Endodermal cell (in vitro differentiated cells): ENCODE measurements around the gene PTPRT. TPM values are rescaled to one million over a fixed set of nuclear protein-coding genes. Genes with fewer than 3 reads are reported as not detected.
A peak's percentile ranks its signal among the peaks of the same experiment; 100 is the strongest.

ENCODE experiments used
- DNase-seq: peaks from one replicate; pipeline ENCODE4 v3.0.0-alpha.2; 2017
- H3K27ac ChIP-seq: 2 replicates; pipeline ENCODE4 v1.5.1; 2013; ENCODE audit warnings: mild to moderate bottlenecking, low read depth, low read length, moderate library complexity
- H3K27me3 ChIP-seq: 2 replicates; pipeline ENCODE4 v1.6.1; 2013; ENCODE audit warnings: mild to moderate bottlenecking, low read length, moderate library complexity; ENCODE audit not compliant: insufficient read depth, control insufficient read depth, poor library complexity, severe bottlenecking
- H3K36me3 ChIP-seq: 2 replicates; pipeline ENCODE4 v1.7.0; 2013; ENCODE audit warnings: mild to moderate bottlenecking, low read length, moderate library complexity; ENCODE audit not compliant: control insufficient read depth, insufficient read depth
- H3K4me1 ChIP-seq: one replicate; pipeline ENCODE4 v1.7.0; 2013; ENCODE audit warnings: low read length; ENCODE audit not compliant: control insufficient read depth, insufficient read depth
- H3K4me3 ChIP-seq: 2 replicates; pipeline ENCODE4 v1.5.1; 2013; ENCODE audit warnings: mild to moderate bottlenecking, low read length, moderate library complexity
- H3K9ac ChIP-seq: 2 replicates; pipeline ENCODE4 v1.6.1; 2013; ENCODE audit warnings: mild to moderate bottlenecking, low read length, moderate library complexity; ENCODE audit not compliant: poor library complexity, severe bottlenecking; ENCODE audit errors: extremely low read depth
- H3K9me3 ChIP-seq: 2 replicates; pipeline ENCODE4 v1.6.1; 2013; ENCODE audit warnings: mild to moderate bottlenecking, low read length, moderate library complexity; ENCODE audit not compliant: control insufficient read depth
- H3K27ac Mint-ChIP-seq: 2 replicates; pipeline ENCODE4 v1.8.0; 2020; ENCODE audit warnings: mixed read lengths
- H3K27me3 Mint-ChIP-seq: 2 replicates; pipeline ENCODE4 v1.8.0; 2021; ENCODE audit warnings: mild to moderate bottlenecking, mixed read lengths; ENCODE audit not compliant: insufficient read depth
- H3K36me3 Mint-ChIP-seq: 2 replicates; pipeline ENCODE4 v1.8.0; 2020; ENCODE audit warnings: low read depth, mixed read lengths
- H3K4me1 Mint-ChIP-seq: 2 replicates; pipeline ENCODE4 v1.8.0; 2020; ENCODE audit warnings: mixed read lengths
- H3K4me3 Mint-ChIP-seq: 2 replicates; pipeline ENCODE4 v1.8.0; 2020; ENCODE audit warnings: mild to moderate bottlenecking, moderate library complexity, mixed read lengths
- H3K9me3 Mint-ChIP-seq: 2 replicates; pipeline ENCODE4 v1.8.0; 2020; ENCODE audit warnings: mild to moderate bottlenecking, mixed read lengths
- CTCF ChIP-seq: fragments of 200-600 bp; sonication (generic); conservative IDR thresholded peaks from 2 replicates; pipeline ENCODE4 v1.5.0; 2021; ENCODE audit warnings: antibody characterized with exemption, mild to moderate bottlenecking
- WGBS, 2 experiments: methylation state at CpG; one replicate each; pipeline versions ENCODE4 v1.1.5 to v1.1.7; 2013; ENCODE audit warnings: missing lambda C conversion rate in 2 of 2, mixed read lengths in 1 of 2; ENCODE audit not compliant: insufficient coverage in 1 of 2, insufficient read length in 1 of 2; 5-methylcytosine and 5-hydroxymethylcytosine counted together
- total RNA-seq, 2 donors: library from RNA; stranded (reverse); fragmentation: NEBNext Ultra II Directional in 1 of 2; extraction: Animal tissue kit (Norgen Biotek cat#: 25700) in 1 of 2; gene quantifications; 2 replicates in 1 of 2; 3 replicates in 1 of 2; pipeline ENCODE4 v1.2.1, GENCODE V29; 2021

Gene PTPRT
- total RNA-seq, 2 donors from 2014 or later, result 2.3 to 2.7 TPM

GRCh38 chr20:42747765-42748411, 441.8 kb downstream of the PTPRT start:
- H3K27ac Mint-ChIP-seq, result no peak overlapping the region
- Histone ChIP-seq H3K36me3 (no peaks in the 10 kb centered on the region), H3K4me3 (peak overlapping the region; percentile 35), H3K27ac (no peak overlapping the region), H3K4me1 (peaks cover 8% of the 10 kb centered on the region), H3K9me3 (peaks cover 5% of the 10 kb centered on the region), H3K27me3 (no peaks in the 10 kb centered on the region), H3K9ac (no peak overlapping the region)
- no peak for TF ChIP-seq CTCF
- no peak for DNase-seq
- no peaks in the 10 kb centered on the region for H3K36me3 Mint-ChIP-seq
- H3K9me3 Mint-ChIP-seq, result no peaks in the 10 kb centered on the region
- 69 to 80% methylated on average over 2 of the region's 2 CpGs for WGBS, 2 experiments
- peaks cover 34% of the 10 kb centered on the region for H3K4me1 Mint-ChIP-seq
- H3K4me3 Mint-ChIP-seq, result no peak overlapping the region
- H3K27me3 Mint-ChIP-seq, result no peaks in the 10 kb centered on the region

- WGBS, 2 experiments, result 90 to 95% methylated on average over 3 to 6 of the region's 6 CpGs
- Mint-ChIP-seq H3K36me3 (no peaks in the 10 kb centered on the region), H3K9me3 (no peaks in the 10 kb centered on the region), H3K4me3 (no peak overlapping the region), H3K27ac (no peak overlapping the region), H3K4me1 (peaks cover 34% of the 10 kb centered on the region), H3K27me3 (peaks cover 5% of the 10 kb centered on the region)
- Histone ChIP-seq H3K27ac (no peak overlapping the region), H3K9me3 (peaks cover 5% of the 10 kb centered on the region), H3K36me3 (no peaks in the 10 kb centered on the region), H3K4me3 (no peak overlapping the region), H3K4me1 (peaks cover 8% of the 10 kb centered on the region), H3K9ac (no peak overlapping the region), H3K27me3 (no peaks in the 10 kb centered on the region)
- no peak for TF ChIP-seq CTCF
- DNase-seq, result no peak
These were observed 444.8 kb downstream of the PTPRT start for GRCh38 chr20:42744756-42745465.

GRCh38 chr20:42742926-42743325, 446.8 kb downstream of the PTPRT start:
- Histone ChIP-seq H3K36me3 (no peaks in the 10 kb centered on the region), H3K4me3 (no peak overlapping the region), H3K9ac (no peak overlapping the region), H3K4me1 (peaks cover 4% of the 10 kb centered on the region), H3K27me3 (no peaks in the 10 kb centered on the region), H3K27ac (no peak overlapping the region), H3K9me3 (no peaks in the 10 kb centered on the region)
- peaks cover 10% of the 10 kb centered on the region for H3K27me3 Mint-ChIP-seq
- H3K4me1 Mint-ChIP-seq, result peaks cover 17% of the 10 kb centered on the region
- H3K9me3 Mint-ChIP-seq, result no peaks in the 10 kb centered on the region
- DNase-seq, result no peak
- H3K27ac Mint-ChIP-seq, result no peak overlapping the region
- TF ChIP-seq CTCF, result no peak
- H3K36me3 Mint-ChIP-seq, result no peaks in the 10 kb centered on the region
- WGBS, 2 experiments, result 69 to 86% methylated on average over 2 to 5 of the region's 5 CpGs
- H3K4me3 Mint-ChIP-seq, result no peak overlapping the region
